Neural progenitor cell (in vitro differentiated cells): Measurements from ENCODE around the gene ZSWIM3. TPM values are rescaled to one million over a fixed set of nuclear protein-coding genes. Genes with fewer than 3 reads are reported as not detected.

Experiments
- DNase-seq: peaks from one replicate; pipeline ENCODE4 v3.0.0-alpha.2; 2016; ENCODE audit warnings: low spot score
- H2AFZ ChIP-seq: fragments of 200-600 bp; sonication (generic); replicated peaks from 2 replicates; pipeline ENCODE4 v1.6.1; 2016; ENCODE audit warnings: antibody characterized with exemption
- H3F3A ChIP-seq: fragments of 200-600 bp; sonication (generic); 2 replicates; pipeline ENCODE4 v1.6.1; 2016; ENCODE audit warnings: antibody characterized with exemption, low read depth
- H3K27ac ChIP-seq: fragments of 200-600 bp; sonication (generic); 2 replicates; pipeline ENCODE4 v1.5.1; 2016; ENCODE audit warnings: mild to moderate bottlenecking
- H3K27me3 ChIP-seq: fragments of 200-600 bp; sonication (generic); 2 replicates; pipeline ENCODE4 v1.6.1; 2016; ENCODE audit warnings: mild to moderate bottlenecking, moderate library complexity
- H3K36me3 ChIP-seq: fragments of 200-600 bp; sonication (generic); 2 replicates; pipeline ENCODE4 v1.5.1; 2016
- H3K4me1 ChIP-seq: fragments of 200-600 bp; sonication (generic); 2 replicates; pipeline ENCODE4 v1.6.1; 2016; ENCODE audit warnings: mixed run types
- H3K4me2 ChIP-seq: fragments of 200-600 bp; sonication (generic); 2 replicates; pipeline ENCODE4 v1.6.1; 2016
- H3K4me3 ChIP-seq: fragments of 200-600 bp; sonication (generic); 2 replicates; pipeline ENCODE4 v1.5.1; 2016
- H3K79me2 ChIP-seq: fragments of 200-600 bp; sonication (generic); 2 replicates; pipeline ENCODE4 v1.6.1; 2016; ENCODE audit warnings: low read depth
- H3K9ac ChIP-seq: fragments of 200-600 bp; sonication (generic); 2 replicates; pipeline ENCODE4 v1.6.1; 2016
- H3K9me3 ChIP-seq: fragments of 200-600 bp; sonication (generic); 2 replicates; pipeline ENCODE4 v1.5.1; 2016; ENCODE audit warnings: low read depth
- H4K20me1 ChIP-seq: fragments of 200-600 bp; sonication (generic); 2 replicates; pipeline ENCODE4 v1.6.1; 2016; ENCODE audit warnings: low read depth
- H3K27ac Mint-ChIP-seq: 3 replicates; pipeline ENCODE4 v1.8.0; 2021; ENCODE audit warnings: mixed read lengths
- H3K27me3 Mint-ChIP-seq: 2 replicates; pipeline ENCODE4 v1.8.0; 2022; ENCODE audit warnings: low read depth, mild to moderate bottlenecking, inconsistent platforms, moderate library complexity, mixed read lengths; ENCODE audit not compliant: insufficient read depth
- H3K36me3 Mint-ChIP-seq: 3 replicates; pipeline ENCODE4 v1.8.0; 2021; ENCODE audit warnings: mixed read lengths
- H3K4me1 Mint-ChIP-seq: 3 replicates; pipeline ENCODE4 v1.8.0; 2021; ENCODE audit warnings: mixed read lengths
- H3K4me3 Mint-ChIP-seq: 3 replicates; pipeline ENCODE4 v1.8.0; 2021; ENCODE audit warnings: mild to moderate bottlenecking, moderate library complexity, mixed read lengths
- H3K9me3 Mint-ChIP-seq: 3 replicates; pipeline ENCODE4 v1.8.0; 2020; ENCODE audit warnings: mixed read lengths
- EZH2 ChIP-seq: fragments of 200-600 bp; sonication (generic); IDR thresholded peaks from 2 replicates; pipeline ENCODE4 v1.6.1; 2017; ENCODE audit warnings: antibody characterized with exemption, mild to moderate bottlenecking, moderate library complexity
- EZH2phosphoT487 ChIP-seq: fragments of 200-600 bp; sonication (generic); IDR thresholded peaks from 2 replicates; pipeline ENCODE4 v1.6.1; 2017; ENCODE audit warnings: antibody characterized with exemption
- total RNA-seq: library from RNA; depleted of rRNA; stranded (reverse); fragments of >200 nt; gene quantifications from 2 replicates; pipeline ENCODE4 v1.2.3, GENCODE V29; 2015; ENCODE audit warnings: low replicate concordance
- TF ChIP-seq, protein P1 (sequence below): fragments of 200-600 bp; sonication (generic); IDR thresholded peaks from 2 replicates; pipeline ENCODE4 v1.5.1; 2017; ENCODE audit warnings: antibody characterized with exemption, mild to moderate bottlenecking

Gene ZSWIM3
- total RNA-seq, 1 donor from 2014 or later = 3.7 TPM

DNA sequence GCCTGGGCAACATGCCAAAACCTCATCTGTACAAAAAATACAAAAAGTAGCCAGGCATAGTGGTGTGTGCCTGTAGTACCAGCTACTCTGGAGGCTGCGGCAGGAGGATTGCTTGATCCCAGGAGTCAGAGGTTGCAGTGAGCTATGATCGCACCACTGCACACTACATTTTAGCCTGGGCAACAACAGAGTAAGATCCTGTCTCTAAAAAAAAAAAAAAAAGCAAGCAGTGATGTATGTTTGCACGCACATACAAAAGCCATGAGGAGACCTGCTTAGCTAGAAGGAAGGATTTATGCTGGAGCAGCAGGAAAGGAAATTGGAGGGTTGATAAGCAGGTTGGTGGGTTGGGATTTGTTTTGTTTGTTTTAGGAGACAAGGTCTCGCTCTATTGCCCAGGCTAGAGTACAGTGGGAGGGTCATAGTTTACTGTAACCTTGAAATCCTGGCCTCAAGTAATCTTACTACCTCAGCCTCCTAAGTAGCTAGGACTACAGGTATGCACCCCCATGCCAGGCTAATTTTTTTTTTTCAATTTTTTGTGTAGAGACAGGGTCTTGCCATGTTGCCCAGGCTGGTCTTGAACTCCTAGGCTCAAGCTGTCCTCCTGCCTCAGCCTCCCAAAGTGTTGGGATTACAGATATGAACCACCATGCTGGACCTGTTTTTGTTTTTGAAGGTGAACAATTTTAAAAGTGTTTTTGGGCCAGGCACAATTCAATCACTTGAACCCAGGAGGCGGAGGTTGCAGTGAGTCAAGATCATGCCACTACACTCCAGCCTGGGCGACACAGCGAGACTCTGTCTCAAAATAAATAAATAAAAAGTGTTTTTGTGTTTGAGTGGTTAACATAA lies 4.0 kb downstream of the ZSWIM3 start:
- no peak overlapping the region for H2AFZ ChIP-seq
- no peaks in the 10 kb centered on the region for H3K27me3 ChIP-seq
- H3F3A ChIP-seq = no peaks in the 10 kb centered on the region
- no peak overlapping the region for H3K27ac ChIP-seq
- no peaks in the 10 kb centered on the region for H3K36me3 Mint-ChIP-seq
- no peaks in the 10 kb centered on the region for H4K20me1 ChIP-seq
- H3K4me3 ChIP-seq = no peak overlapping the region
- no peak for TF ChIP-seq EZH2
- TF ChIP-seq, protein P1, sequence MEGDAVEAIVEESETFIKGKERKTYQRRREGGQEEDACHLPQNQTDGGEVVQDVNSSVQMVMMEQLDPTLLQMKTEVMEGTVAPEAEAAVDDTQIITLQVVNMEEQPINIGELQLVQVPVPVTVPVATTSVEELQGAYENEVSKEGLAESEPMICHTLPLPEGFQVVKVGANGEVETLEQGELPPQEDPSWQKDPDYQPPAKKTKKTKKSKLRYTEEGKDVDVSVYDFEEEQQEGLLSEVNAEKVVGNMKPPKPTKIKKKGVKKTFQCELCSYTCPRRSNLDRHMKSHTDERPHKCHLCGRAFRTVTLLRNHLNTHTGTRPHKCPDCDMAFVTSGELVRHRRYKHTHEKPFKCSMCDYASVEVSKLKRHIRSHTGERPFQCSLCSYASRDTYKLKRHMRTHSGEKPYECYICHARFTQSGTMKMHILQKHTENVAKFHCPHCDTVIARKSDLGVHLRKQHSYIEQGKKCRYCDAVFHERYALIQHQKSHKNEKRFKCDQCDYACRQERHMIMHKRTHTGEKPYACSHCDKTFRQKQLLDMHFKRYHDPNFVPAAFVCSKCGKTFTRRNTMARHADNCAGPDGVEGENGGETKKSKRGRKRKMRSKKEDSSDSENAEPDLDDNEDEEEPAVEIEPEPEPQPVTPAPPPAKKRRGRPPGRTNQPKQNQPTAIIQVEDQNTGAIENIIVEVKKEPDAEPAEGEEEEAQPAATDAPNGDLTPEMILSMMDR = no peak
- TF ChIP-seq EZH2phosphoT487 = no peak
- no peak overlapping the region for H3K4me3 Mint-ChIP-seq
- no peaks in the 10 kb centered on the region for H3K36me3 ChIP-seq
- H3K9me3 ChIP-seq = no peaks in the 10 kb centered on the region
- no peak for DNase-seq
- no peak overlapping the region for H3K27ac Mint-ChIP-seq
- no peaks in the 10 kb centered on the region for H3K4me1 ChIP-seq
- H3K79me2 ChIP-seq = peaks cover 4% of the 10 kb centered on the region
- no peaks in the 10 kb centered on the region for H3K9me3 Mint-ChIP-seq
- H3K27me3 Mint-ChIP-seq = peaks cover 2% of the 10 kb centered on the region
- H3K9ac ChIP-seq = no peak overlapping the region
- peaks cover 17% of the 10 kb centered on the region for H3K4me1 Mint-ChIP-seq
- H3K4me2 ChIP-seq = no peak overlapping the region

DNA sequence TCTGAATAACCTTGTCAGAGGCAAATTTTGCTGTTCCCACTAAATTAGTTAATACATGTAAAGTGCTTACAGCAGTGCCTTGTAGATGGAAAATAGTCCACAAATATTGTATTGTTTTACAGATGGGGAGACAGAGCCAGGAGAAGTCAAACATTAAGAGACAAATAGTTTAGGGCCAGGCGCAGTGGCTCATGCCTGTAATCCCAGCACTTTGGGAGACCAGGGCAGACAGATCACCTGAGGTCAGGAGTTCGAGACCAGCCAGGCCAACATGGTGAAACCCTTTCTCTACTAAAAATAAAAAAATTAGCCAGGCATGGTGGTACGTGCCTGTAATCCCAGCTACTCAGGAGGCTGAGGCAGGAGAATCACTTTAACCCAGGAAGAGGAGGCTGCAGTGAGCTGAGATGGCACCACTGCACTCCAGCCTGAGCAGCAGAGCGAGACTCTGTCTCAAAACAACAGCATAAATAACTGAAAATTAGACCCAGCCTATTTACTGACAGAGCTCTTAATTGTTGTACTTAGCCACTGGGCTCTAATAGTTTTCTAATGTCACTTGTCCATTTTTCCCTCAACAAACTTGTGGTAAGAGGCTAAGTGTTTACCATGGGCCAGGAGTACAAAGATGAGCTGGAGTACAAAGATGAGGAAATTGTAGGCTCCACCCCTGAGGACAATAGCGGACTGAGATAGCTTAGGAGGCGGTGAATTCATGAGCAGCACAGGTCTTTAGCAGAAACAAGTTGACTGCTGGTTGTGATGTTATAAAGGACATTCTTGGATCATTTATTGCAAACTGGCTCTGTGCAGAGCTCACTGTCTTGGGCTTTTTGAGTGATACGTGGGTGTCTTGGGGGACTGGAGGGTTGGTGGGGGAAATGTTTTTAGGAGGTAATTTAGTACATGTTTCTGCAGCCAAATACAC lies 6.4 kb downstream of the ZSWIM3 start:
- no peak for TF ChIP-seq EZH2
- no peak for TF ChIP-seq EZH2phosphoT487
- TF ChIP-seq, protein P1 = no peak
- Mint-ChIP-seq H3K9me3 (no peaks in the 10 kb centered on the region), H3K27ac (peak overlapping the region; percentile 35)

DNA sequence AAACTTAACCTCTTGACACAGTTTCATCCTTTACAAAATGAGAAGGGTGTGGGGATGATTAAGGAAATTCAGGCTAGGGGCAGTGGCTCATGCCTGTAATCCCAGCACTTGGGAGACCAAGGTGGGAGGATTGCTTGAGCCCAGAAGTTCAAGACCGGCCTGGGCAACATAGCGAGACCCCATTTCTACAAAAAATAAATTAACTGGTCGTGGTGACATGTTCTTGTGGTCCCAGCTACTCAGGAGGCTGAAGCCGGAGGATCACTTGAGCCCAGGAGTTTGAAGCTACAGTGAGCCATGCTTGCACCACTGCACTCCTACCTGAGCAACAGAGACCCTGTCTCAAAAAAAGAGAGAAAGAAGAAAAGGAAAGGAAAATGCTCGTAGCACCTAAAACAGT lies 9.0 kb downstream of the ZSWIM3 start:
- H3K27ac Mint-ChIP-seq = no peak overlapping the region
- H3K27me3 Mint-ChIP-seq = no peaks in the 10 kb centered on the region
- no peaks in the 10 kb centered on the region for H3K9me3 Mint-ChIP-seq
- no peaks in the 10 kb centered on the region for H3K4me1 ChIP-seq
- no peak overlapping the region for H2AFZ ChIP-seq
- H3K9me3 ChIP-seq = no peaks in the 10 kb centered on the region
- H3K9ac ChIP-seq = no peak overlapping the region
- H3K4me1 Mint-ChIP-seq = no peaks in the 10 kb centered on the region
- H3K4me3 Mint-ChIP-seq = no peak overlapping the region
- H3K79me2 ChIP-seq = no peaks in the 10 kb centered on the region
- H3F3A ChIP-seq = no peaks in the 10 kb centered on the region
- no peak overlapping the region for H3K4me3 ChIP-seq
- H3K36me3 Mint-ChIP-seq = no peaks in the 10 kb centered on the region
- no peak overlapping the region for H3K27ac ChIP-seq
- no peaks in the 10 kb centered on the region for H4K20me1 ChIP-seq
- TF ChIP-seq EZH2phosphoT487 = no peak
- TF ChIP-seq, protein P1 = no peak
- no peak for TF ChIP-seq EZH2
- no peaks in the 10 kb centered on the region for H3K36me3 ChIP-seq
- H3K4me2 ChIP-seq = no peak overlapping the region
- H3K27me3 ChIP-seq = no peaks in the 10 kb centered on the region
- DNase-seq = no peak

More for the DNA sequence above, 6.4 kb downstream of the ZSWIM3 start:
- no peaks in the 10 kb centered on the region for H3K9me3 ChIP-seq
- H3K79me2 ChIP-seq = no peaks in the 10 kb centered on the region
- H3K4me3 Mint-ChIP-seq = no peak overlapping the region
- no peak overlapping the region for H3K9ac ChIP-seq
- H3F3A ChIP-seq = no peaks in the 10 kb centered on the region
- H4K20me1 ChIP-seq = no peaks in the 10 kb centered on the region
- H3K4me1 Mint-ChIP-seq = no peaks in the 10 kb centered on the region
- no peak for DNase-seq
- no peak overlapping the region for H3K4me2 ChIP-seq
- H3K36me3 ChIP-seq = no peaks in the 10 kb centered on the region
- H3K27me3 ChIP-seq = no peaks in the 10 kb centered on the region
- no peak overlapping the region for H2AFZ ChIP-seq
- peaks cover 2% of the 10 kb centered on the region for H3K27me3 Mint-ChIP-seq
- no peak overlapping the region for H3K4me3 ChIP-seq
- H3K4me1 ChIP-seq = no peaks in the 10 kb centered on the region
- H3K36me3 Mint-ChIP-seq = no peaks in the 10 kb centered on the region
- no peak overlapping the region for H3K27ac ChIP-seq
